T-helper 22 cell (primary cell): ENCODE results near the gene GNB3.
A peak's percentile ranks its signal among the peaks of the same experiment; 100 is the strongest.

Experiments used
- DNase-seq: peaks from one replicate; pipeline ENCODE4 v3.0.0-alpha.2; 2020; ENCODE audit warnings: low read depth

GNB3 gene

GRCh38 chr12:6823182-6824084, 17.3 kb upstream of the GNB3 start:
- no peak for DNase-seq

GRCh38 chr12:6824085-6824775, 16.5 kb upstream of the GNB3 start:
- DNase-seq, result no peak

- DNase-seq, result no peak
Observed at GRCh38 chr12:6824901-6825381, 15.8 kb upstream of the GNB3 start.

GRCh38 chr12:6825398-6826124, 15.2 kb upstream of the GNB3 start:
- peak; percentile 41 for DNase-seq

- no peak for DNase-seq
Observed at GRCh38 chr12:6826125-6826733, 14.5 kb upstream of the GNB3 start.

GRCh38 chr12:6826734-6827436, 13.8 kb upstream of the GNB3 start:
- DNase-seq, result no peak

GRCh38 chr12:6827437-6827911, 13.3 kb upstream of the GNB3 start:
- DNase-seq, result no peak

GRCh38 chr12:6827982-6828780, 12.5 kb upstream of the GNB3 start, which contains the start of gene P3H3:
Gene P3H3, plus strand, starts transcription at chr12:6828407. Its CDS starts 34 bp downstream, at chr12:6828441.
- no peak for DNase-seq

- DNase-seq, result no peak
Observed at GRCh38 chr12:6828781-6829535, 11.8 kb upstream of the GNB3 start.

- DNase-seq, result no peak
Observed at GRCh38 chr12:6829536-6830220, 11.0 kb upstream of the GNB3 start.

GRCh38 chr12:6830286-6830890, 10.3 kb upstream of the GNB3 start:
- DNase-seq, result no peak

- no peak for DNase-seq
Observed at GRCh38 chr12:6830999-6831398, 9.7 kb upstream of the GNB3 start.

- DNase-seq, result no peak
Observed at GRCh38 chr12:6831450-6831995, 9.2 kb upstream of the GNB3 start.

GRCh38 chr12:6832125-6832524, 8.6 kb upstream of the GNB3 start:
- DNase-seq, result no peak

GRCh38 chr12:6833189-6833890, 7.4 kb upstream of the GNB3 start:
- DNase-seq, result no peak

GRCh38 chr12:6834254-6834653, 6.5 kb upstream of the GNB3 start:
- DNase-seq, result no peak

- DNase-seq, result no peak
Observed at GRCh38 chr12:6834873-6835272, 5.9 kb upstream of the GNB3 start.

- no peak for DNase-seq
Observed at GRCh38 chr12:6836851-6837250, 3.9 kb upstream of the GNB3 start.
